Ramos (cell line): ENCODE results near the gene TEX48.

Source experiments
- in situ Hi-C: fragments of 300-500 bp; cut with MboI; formaldehyde crosslinking; loops from one replicate; pipeline ENCODE4 v1.14.3; 2022; ENCODE audit warnings: low sequenced_read_pairs; ENCODE audit not compliant: unreplicated experiment

The TEX48 gene

DNA sequence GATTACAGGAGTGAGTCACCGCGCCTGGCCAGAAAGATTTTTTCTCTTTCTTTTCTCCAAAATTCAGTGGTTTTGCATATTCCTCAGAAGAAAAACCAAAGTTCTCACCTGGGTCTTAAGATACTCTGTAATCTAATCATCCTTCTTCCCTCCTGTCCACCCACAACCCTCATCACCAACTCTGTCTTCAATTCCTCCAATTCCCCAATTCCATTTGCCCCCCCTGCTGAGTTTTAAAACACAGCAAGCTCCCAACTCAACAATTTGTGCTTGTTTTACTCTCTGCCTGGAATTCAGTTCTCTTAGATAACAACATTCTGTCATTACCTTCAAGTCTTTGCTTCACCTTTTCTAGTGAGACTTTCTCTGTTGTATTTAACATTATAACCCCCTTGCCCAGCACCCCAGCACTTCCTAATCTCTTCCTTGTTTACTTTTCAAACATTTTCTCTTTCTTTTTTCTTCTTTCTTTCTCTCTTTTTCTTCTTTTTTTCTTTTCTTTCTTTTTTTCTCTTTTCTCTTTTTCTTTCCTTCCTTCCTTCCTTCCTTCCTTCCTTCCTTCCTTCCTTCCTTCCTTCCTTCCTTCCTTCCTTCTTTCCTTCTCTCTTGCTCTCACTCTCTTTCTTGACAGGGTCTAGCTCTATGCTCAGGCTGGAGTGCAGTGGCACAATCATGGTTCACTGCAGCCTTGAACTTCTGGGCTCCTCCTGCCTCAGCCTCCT, 7.8 kb downstream of the TEX48 start:
- in situ Hi-C loops: no loop called here

DNA sequence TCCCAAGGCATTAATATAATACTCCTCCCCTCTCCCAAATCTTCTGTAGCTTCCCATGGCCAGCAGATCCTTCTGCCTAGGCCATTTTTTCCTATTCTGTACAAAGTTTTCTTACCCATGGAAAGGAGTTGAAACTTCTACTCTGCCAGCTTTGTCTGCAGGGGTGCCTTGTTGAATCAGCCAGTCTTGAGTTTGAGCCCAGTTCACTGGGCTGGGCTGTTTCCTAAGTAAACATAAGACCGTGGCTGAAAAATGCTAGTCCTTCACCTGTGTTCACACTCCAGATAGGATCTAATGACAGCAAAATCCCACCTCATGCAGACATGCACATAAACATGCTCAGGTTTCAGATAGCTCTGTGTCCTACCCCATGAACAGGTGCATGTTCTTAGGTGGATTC, 10.4 kb downstream of the TEX48 start:
- in situ Hi-C loops: no loop called here

DNA sequence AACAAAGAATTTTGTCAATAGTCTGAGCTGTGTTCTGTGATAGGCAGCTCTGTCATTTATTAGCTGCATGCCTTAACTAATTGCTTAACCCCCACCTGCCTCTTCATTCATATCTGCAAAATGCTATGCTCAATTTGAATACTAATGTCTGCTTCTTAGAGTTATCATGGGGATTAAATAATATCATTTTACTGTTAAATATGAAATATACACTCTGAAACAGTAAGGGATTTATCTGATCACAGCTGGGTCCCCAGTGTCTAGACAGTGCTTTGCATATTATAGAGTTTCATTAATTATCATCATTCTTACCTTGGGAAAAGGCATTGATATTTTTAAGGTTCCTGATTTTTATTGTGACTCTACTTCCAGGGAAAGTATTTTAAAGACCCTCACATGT, 12.0 kb downstream of the TEX48 start:
- in situ Hi-C loops: no loop called here

DNA sequence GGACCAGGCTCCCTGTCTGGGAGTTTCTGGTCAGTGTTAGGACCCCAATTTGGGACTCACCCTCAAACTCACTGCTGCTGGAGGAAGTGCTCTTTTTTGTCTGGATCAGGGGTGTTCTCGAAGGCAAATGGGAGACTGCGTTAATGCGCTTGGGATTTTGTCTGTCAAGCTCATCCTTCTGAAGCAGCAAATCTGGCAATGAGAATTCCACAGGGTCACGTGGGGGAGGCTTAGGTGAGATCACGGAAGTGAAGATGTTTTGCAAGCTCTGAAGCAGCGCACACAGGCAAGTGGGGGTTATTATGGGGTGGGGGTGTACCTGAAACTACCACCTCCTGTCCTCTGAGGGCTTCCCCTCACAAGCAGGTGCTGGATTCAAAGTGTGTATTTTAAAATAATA, 13.8 kb downstream of the TEX48 start:
- in situ Hi-C loops: no loop called here

DNA sequence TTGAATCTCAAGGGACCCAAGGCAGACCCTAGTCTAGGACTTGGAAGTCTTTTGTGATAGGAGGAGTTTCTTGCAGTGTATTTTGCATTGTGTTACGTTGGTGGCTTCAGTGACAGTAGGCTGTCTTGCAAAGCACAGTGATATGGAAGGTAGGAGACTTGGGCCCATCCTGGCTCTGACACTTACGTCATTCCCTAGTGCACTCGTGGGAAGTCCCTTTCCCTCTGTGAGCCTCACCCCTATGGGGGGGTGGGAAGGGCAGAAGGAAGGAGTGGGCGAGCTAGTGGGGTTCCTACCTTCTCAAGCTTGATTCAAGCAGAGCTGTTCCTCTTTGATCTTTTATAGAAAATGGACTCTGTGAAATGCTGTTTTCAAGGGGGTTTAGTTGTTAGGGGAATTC, 15.1 kb downstream of the TEX48 start:
- in situ Hi-C loops: no loop called here

DNA sequence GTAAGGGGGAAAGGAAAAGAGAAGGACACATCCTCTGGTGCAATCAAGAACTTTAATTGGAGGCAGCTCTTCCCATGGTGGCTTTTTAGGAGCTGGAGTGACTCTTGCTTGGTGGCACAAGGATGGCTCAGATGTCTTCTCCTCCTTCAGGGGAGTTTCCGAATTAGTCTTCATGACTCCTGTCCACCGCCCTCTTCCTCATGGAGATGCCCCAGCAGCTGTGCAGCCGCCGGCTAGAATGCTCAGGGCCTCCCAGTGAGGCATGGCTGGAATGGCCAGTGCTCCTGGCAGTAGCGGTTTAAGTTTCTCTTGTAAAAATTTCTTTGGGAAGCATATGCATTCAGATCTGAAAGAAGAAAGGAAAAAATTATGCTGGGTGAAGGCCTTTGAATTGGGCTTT, 15.6 kb downstream of the TEX48 start:
- in situ Hi-C loops: no loop called here

DNA sequence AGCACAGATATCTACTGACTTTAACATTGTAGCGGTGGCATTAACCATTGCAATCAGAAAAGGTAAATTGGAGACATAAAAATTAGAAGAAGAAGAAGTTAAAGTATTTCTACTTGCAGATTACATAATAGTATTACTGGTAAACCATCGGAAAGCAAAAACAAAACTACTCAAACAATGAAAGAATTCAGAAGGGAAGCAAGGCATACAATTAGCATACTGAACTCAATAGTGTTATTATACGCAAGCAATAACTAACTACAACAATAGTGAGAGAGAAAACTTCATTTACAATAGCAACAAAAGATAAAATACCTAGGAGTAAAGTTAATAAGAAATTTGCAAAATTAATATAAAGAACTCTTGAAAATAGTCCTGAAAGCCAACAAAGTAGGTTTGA, 17.8 kb downstream of the TEX48 start:
- in situ Hi-C loops: no loop called here

DNA sequence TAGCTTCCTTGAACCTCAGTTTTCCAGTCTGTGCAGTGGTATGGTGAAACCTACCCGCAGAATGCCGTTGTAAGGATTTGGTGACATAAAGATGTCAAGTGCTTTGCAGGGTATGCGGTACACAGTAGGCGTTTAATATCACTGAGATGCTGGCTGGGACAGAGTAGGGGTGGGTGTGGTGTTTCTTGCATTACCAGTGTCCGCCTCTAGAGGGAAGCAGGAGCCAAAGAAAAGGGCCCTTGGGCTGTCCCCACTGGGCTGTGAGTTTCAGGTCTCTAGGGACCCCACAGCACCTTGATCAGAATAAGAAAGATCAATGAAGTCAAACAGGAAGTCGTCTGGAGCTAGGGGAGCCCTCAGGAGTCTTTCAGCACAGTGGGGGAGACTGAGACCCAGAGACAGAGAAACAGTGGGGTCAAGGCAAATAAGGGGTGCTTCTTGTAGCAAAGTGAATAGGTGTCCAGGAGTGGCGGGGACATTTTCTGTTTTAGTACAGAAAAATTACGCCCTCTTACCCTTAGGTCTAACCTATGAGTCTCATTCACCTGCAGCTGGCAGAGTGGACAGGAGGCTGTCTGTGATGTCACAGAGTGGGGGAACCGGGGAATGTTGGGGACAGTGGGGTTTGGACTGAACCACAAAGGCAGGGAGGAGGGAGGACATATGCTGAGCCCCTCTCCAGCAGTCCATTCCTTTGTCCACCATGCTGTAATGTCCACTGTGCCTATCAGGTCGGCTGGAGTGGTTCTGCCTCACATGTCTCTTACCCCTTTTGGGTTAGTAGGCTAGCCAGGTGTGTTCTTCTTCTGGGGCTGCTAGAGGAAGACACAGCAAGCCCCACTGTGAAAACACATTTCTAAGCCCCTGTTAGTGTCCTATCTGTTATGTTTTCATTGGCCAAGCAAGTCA, 19.7 kb downstream of the TEX48 start:
- in situ Hi-C loops: no loop called here

DNA sequence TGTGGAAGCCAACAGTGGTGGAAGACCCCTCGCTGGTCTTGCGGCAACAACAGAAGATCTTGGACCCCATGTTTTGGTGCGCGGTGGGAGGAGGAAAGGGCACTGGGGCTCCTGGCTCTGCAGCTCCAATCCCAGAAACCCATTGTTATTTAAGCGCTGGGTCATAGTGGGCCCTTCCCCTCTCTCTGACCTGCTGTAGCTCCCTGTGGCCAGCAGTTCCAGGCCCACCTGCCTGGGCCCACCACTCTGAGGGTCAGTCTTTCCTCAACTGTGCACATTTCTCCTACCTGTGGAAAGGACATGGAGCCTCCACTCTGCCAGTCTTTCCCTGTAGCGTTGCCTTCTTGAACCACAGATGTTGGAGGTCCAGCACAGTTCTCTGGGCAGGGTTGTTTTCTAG, 24.3 kb downstream of the TEX48 start, which contains the start of gene TEX53:
Gene TEX53, minus strand, starts transcription at position 101 of the 400 bp plus-strand sequence. Its CDS starts 31 bp downstream, at position 70.
- in situ Hi-C loops: loop anchor here (10.0 kb wide), 1 partner anchor 243 kb away; no protein-coding TSS in a partner anchor

DNA sequence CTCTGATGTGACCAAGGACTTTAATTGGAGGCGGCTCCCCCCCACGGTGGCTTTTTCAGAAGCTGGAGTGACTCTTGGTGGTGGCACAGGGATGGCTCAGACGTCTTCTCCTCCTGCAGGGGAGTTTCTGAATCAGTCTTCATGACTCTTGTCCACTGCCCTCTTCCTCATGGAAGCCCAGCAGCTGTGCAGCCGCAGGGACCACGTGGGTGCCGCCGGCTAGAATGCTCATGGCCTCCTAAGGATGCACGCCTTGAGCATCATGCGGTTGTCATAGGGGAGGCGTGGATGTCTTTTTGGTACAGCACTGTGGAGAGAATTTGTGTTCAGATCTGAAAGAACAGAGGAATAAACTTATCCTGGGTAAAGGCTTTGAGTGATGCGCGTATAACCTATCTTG, 25.7 kb downstream of the TEX48 start:
- in situ Hi-C loops: loop anchor here (10.0 kb wide), 1 partner anchor 242 kb away; no protein-coding TSS in a partner anchor

DNA sequence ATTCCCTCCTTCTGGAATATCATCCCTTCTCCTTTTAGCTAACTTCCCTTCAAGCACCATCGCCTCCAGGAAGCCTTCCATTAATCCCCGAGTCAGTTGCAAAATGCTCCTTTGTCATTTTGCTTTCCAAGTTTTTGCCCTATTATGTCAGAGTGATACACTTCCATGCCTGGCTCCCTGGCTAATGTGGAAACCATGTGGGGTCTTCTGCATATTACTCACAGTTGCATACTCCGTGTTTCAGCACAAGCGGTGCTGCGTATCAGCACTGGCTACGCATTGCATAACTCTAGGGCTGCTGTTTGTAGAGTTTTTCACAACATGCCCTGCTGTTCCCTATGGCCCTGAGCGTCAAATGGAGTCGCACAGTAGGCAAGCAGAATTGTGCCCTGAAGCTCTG, 26.3 kb downstream of the TEX48 start:
- in situ Hi-C loops: loop anchor here (10.0 kb wide), 1 partner anchor 241 kb away; no protein-coding TSS in a partner anchor

DNA sequence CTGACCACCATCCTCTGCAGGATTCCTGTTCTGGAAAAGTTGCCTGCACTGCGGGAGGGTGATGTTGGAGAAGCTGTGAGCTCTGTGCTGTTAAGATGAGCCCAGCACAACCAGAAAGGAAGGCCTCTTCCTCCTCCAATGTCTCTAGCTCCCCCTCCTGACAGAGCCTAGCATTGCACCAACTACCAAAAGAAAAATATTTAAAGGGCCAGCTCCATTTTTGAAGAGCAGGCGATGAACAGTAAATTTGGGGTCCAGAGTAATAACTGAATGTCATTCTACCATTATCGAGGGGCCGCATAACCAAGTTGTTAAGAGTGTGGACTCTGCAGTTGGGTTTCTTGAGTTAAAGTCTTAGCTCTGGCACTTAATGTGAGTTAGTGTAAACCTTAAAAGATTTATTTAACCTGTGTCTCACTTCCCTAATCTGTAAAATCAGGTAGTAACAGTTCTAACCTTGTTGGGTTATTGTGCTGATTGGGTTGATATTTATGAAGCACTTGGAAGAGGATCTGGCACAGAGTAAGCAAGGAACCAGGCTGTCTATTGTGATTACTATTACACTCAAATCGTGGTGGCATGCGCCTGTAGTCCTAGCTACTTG, 28.3 kb downstream of the TEX48 start:
- in situ Hi-C loops: loop anchor here (5.0 to 10.0 kb wide), 2 partner anchors 166 to 239 kb away; no protein-coding TSS in a partner anchor

DNA sequence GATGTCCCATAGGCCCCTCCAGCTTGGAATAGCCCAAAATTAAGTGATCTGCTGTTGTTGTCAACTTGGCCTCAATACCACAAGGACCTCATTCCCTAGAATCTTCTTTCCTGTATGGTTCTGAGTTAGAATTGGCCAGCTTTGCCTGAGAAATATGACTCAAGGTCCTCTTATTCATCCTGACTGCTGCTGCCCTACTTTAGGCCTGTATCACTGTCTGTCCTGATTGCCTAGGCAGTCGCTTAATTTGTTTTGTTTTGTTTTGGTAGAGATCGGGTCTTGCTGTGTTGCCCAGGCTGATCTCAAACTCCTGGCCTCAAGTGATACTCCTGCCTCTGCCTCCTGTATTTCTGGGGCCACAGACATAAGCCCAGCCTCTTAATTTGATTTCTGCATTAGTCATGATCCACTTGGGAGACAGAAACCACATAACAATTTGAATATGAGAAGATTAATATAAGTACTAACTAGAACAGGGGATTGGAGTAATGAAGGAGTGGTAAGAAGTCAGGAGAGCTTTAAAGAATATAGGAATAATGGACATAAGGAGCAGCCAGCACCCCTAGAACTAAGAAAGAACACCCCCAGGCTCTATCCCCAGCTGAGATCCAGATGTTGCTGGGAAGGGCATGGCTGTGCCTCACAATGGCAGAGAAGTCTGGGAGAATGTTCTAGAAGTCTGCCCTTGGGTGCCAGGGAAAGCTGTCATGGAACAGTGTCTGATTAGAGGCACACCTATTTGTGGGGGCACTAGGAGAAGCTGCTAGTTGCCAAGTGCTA, 29.0 kb downstream of the TEX48 start:
- in situ Hi-C loops: loop anchor here (5.0 to 10.0 kb wide), 2 partner anchors 166 to 238 kb away; no protein-coding TSS in a partner anchor

DNA sequence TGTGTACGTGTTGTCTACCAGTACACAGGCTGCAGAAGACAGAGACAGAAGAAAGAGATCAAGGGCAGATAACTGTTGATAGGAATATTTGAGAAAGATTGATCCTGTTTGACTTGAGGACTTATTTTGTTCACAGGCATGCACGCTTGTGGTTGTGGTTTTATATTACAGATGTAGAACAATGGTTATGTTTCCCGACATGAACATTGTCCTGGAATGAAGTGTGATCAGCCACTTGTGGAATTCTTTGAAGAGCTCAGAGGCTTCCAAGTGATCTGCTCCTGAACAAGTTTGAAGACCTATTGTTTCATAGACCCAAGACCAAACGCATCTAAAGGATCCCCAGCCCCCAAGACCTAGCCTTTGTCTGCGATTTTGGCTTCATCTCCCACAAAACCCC, 38.1 kb downstream of the TEX48 start:
- in situ Hi-C loops: no loop called here

DNA sequence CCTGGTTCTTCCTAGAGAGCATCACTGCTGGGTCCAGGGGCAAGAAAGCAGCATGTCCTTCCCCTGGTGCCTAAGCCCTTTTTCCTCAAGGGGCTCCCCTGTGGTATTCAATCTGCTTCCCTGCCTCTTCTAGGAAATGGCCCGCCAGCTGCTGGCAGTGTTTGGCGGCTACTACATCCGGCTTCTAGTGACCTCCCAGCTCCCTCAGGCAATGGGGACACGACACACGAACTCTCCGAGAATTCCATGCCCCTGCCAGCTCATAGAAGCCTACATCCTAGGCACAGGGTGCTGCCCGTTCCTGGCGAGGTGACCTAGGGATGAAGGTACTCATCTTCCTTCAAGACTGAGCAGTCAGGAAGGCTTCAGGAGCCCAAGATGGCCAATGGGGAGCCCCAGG, 39.0 kb downstream of the TEX48 start:
- in situ Hi-C loops: no loop called here

DNA sequence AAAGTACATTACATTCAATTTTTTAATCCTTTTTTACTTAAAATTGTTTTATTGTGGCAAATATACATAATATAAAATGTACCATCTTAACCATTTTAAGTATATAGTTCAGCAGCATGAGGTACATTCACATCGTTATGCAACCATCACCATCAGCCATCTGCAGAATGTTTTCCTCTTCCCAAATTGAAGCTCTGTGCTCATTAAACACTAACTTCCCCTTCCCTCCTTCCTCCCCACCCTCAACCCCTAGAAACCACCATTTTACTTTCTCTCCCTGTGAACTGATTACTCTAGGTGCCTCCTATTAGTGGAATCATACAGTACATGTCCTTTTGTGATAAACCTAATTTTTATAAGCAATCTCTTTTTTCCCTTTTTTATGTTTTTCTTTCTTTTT, 40.0 kb downstream of the TEX48 start:
- in situ Hi-C loops: no loop called here

DNA sequence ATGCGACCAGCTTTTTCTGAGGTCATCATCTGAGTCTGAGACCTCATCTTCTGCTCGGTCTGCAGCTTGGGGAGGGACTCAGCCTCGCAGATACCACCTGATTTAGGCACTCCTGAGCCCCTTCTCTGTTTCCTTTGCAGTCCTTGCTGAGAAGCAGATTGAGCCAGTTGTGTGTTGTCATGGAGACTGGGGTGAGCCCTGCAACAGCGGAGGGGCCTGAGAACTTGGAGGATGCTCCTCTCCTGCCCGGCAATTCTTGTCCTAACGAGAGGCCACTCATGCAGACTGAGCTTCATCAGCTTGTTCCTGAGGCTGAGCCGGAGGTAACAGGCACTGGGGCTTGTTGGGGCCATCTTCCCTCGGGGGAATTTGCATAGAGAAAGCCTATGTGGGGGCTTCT, 43.6 kb downstream of the TEX48 start:
- in situ Hi-C loops: no loop called here

DNA sequence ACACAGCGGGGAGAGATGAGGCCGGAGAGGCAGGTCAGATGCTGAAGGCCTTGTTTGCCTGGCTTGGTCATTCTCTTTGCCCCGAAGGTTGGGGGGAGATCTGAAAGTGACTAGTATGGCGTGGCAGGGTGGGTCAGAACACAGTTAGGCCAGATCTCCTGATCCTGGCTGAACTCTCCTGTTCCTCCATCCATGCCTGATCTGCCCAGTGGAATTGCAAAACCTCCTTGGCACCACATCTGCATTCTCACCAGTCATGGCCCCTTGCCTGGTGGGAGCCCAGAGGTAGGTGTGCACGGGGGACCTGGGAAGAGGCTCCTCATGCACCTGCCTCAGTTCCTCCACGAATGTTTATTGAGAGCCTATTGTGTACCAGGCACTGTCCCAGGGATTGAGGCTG, 47.6 kb downstream of the TEX48 start:
- in situ Hi-C loops: no loop called here

DNA sequence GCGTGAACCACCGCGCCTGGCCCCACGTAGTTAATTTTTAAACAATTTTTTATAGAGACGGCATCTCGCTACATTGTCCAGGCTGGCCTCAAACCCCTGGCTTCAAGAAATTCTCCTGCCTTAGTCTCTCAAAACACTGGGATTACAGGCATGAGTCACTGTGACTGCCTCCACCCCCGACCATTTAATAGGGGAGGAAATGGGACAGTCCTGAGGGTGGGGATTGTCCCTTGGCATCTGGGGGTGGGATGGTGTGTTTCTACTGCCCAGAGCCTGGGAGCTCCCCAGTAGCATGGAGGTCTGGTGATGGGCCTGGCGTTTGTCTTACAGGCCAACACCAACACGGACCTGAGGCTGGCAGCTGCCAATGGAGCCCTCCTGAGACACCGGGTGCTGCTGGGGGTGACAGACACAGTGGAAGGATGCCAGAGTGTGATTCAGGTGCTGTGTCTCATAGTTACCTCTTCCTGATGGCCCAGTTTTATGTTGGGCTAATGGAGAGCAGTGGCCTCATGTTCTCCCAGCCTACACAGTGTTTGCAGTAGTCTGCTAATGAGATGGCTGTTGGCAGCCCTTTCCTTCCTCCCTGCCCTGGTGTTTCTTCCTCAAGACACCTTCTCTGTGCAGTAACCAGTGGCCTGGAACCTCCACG, 48.4 kb downstream of the TEX48 start:
- in situ Hi-C loops: no loop called here
